Retinal pigment epithelial cell (primary cell): ENCODE measurements around the gene YY1.

Experiments used
- DNase-seq: peaks from one replicate; pipeline ENCODE4 v3.0.0-alpha.2; 2010; ENCODE audit warnings: low read depth
- H3K4me3 ChIP-seq: 2 replicates; pipeline ENCODE4 v1.5.1; 2011; ENCODE audit warnings: mild to moderate bottlenecking, low read length, control low read depth, moderate library complexity
- TF ChIP-seq, protein P1 (sequence below): conservative IDR thresholded peaks from 2 replicates; pipeline ENCODE4 v1.5.1; 2011; ENCODE audit warnings: low read depth, low read length, control low read depth, inconsistent platforms

Gene YY1

DNA sequence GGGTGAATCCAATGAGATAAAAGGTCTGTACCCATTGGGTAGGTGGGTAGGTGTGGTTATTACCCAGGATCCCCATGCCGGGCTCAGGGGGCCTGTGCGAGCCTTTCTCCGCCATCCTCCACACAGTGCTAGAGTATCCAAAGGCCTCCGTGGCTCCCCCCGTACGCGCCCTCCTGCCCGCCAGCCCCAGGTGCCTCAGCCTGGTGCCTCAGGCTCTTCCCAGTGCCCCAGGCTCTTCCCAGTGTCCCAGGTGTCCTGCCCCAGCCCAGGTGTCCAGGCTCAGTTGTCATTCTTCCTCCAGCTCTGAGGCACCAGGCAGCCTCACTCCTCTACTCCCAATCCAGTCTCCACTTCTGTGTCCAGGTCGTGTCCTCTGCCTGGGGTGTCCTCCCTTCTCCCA, 27.6 kb upstream of the YY1 start:
- no peak overlapping the region for H3K4me3 ChIP-seq
- TF ChIP-seq, protein P1, sequence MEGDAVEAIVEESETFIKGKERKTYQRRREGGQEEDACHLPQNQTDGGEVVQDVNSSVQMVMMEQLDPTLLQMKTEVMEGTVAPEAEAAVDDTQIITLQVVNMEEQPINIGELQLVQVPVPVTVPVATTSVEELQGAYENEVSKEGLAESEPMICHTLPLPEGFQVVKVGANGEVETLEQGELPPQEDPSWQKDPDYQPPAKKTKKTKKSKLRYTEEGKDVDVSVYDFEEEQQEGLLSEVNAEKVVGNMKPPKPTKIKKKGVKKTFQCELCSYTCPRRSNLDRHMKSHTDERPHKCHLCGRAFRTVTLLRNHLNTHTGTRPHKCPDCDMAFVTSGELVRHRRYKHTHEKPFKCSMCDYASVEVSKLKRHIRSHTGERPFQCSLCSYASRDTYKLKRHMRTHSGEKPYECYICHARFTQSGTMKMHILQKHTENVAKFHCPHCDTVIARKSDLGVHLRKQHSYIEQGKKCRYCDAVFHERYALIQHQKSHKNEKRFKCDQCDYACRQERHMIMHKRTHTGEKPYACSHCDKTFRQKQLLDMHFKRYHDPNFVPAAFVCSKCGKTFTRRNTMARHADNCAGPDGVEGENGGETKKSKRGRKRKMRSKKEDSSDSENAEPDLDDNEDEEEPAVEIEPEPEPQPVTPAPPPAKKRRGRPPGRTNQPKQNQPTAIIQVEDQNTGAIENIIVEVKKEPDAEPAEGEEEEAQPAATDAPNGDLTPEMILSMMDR, result no peak
- DNase-seq, result no peak

DNA sequence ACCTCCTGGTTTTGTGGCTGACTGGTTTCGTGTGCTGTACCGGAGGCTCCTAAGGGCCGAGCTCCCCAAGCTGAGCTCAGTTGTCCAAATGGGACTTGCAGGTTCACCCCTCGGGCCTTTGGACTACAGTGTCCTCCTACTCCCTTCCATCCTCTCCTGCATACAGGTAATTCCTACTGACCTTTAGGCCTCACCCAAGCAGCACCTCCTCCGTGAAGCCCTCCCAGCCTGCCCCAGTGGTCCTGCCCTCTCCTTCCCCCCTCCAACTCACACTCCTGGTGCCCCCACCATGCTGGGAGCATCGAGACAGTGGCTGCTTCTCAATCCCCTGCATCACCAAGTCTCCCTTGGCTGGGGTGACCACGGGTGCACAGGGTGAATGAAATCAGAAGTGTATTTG, 27.1 kb upstream of the YY1 start:
- no peak for DNase-seq
- TF ChIP-seq, protein P1, result no peak
- H3K4me3 ChIP-seq, result no peak overlapping the region

- H3K4me3 ChIP-seq, result no peak overlapping the region
- no peak for DNase-seq
- TF ChIP-seq, protein P1, result no peak
Observed at GRCh38 chr14:100212476-100213333, 26.2 kb upstream of the YY1 start.

- TF ChIP-seq, protein P1, result no peak
- no peak for DNase-seq
- peak overlapping the region; percentile 64 for H3K4me3 ChIP-seq
Observed at GRCh38 chr14:100213587-100213955, 25.4 kb upstream of the YY1 start.

DNA sequence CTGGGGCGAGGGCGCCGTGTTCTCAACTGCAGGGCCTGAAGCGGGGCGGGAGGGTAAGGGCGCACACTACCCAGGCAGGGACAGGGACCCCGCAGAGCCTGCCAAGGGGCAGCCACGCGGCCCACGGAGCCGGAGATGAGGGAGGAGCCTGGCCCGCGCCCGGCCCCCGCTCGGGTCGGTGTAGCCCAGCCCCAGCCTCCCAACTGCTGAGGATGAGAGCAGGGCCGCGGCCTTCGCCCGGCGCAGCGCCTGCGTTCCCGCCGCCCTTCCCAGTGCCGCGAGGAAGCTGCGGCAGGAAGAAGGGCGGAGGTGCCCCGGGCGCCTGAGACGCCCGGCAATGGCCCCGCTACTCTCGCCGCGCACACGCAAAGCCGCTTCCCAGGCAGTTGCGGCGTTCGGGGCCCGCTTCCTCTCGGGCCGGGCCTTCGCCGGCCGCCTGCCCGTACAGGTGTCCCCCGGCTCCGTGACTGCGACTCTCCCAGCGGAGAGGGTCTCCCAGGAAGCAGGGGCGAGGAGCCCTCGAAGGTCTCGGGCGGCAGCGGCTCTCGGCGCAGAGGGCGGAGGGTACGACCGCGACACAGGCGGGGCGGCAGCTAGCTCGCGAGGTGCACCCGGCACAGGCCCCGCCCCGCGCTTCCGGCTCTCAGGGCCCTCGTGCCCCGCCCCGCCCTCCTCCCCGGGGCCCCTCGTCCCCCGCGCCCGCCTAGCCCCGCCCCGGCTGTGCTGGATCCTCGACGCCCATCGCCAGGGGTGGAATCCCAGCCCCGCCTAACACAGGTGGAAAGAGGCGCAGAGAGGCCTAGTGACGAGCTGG, 24.8 kb upstream of the YY1 start:
- H3K4me3 ChIP-seq, result peak overlapping the region; percentile 64
- TF ChIP-seq, protein P1, result no peak

DNA sequence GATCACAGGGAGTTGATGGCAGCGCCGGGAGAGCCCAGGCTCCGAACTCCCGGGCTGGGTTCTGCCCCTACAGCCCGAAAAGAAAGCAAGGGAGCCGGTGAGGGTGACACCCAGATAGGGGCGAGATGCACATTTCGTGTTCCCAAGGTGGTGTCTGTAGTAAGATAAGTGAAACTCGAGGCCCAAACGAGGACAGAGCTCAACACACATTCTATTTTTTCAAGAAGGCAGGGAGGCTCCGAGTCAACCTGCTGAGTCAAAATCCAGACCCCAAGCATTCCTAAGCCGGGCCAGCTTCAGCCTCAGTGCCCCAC, 24.2 kb upstream of the YY1 start:
- peak overlapping the region; percentile 32 for H3K4me3 ChIP-seq
- DNase-seq, result no peak
- TF ChIP-seq, protein P1, result no peak

More for the DNA sequence above, 24.8 kb upstream of the YY1 start:
- DNase-seq, result no peak
